GM21367 (cell line): Measurements from ENCODE around the gene PLCD3.
"Not testable (repeated sequence)": the region's sequence is repeated elsewhere in the genome, so short reads cannot be mapped to it uniquely, and the experiment has no call there.

ENCODE experiments used
- ATAC-seq: cut with Tn5 transposase; IDR thresholded peaks from one replicate; pipeline ENCODE4 v1.9.1; 2021; ENCODE audit not compliant: unreplicated experiment

PLCD3 gene

GRCh38 chr17:45135978-45136791, 3.9 kb upstream of the PLCD3 start:
- no peak for ATAC-seq

GRCh38 chr17:45135192-45135977, 3.1 kb upstream of the PLCD3 start, which contains the start of gene ACBD4:
Gene ACBD4, plus strand, starts transcription at chr17:45135687. Its CDS starts 458 bp downstream, at chr17:45136145.
- ATAC-seq = peak; percentile 53

- ATAC-seq = no peak
These were observed 503 bp upstream of the PLCD3 start for GRCh38 chr17:45132572-45133463.

GRCh38 chr17:45131616-45132319, 547 bp downstream of the PLCD3 start:
- no peak for ATAC-seq

GRCh38 chr17:45130681-45131615, 1.4 kb downstream of the PLCD3 start:
- no peak for ATAC-seq

- ATAC-seq = no peak
These were observed 2.2 kb downstream of the PLCD3 start for GRCh38 chr17:45129940-45130680.

- ATAC-seq = no peak
These were observed 2.8 kb downstream of the PLCD3 start for GRCh38 chr17:45129426-45129939.

GRCh38 chr17:45128989-45129388, 3.3 kb downstream of the PLCD3 start:
- no peak for ATAC-seq

GRCh38 chr17:45128331-45128730, 4.0 kb downstream of the PLCD3 start:
- ATAC-seq = no peak

- no peak for ATAC-seq
These were observed 4.6 kb downstream of the PLCD3 start for GRCh38 chr17:45127548-45128300.

- ATAC-seq = no peak
These were observed 5.1 kb downstream of the PLCD3 start for GRCh38 chr17:45127207-45127547.

GRCh38 chr17:45125509-45125908, 6.8 kb downstream of the PLCD3 start:
- ATAC-seq = no peak

- ATAC-seq = not testable (repeated sequence)
These were observed 7.6 kb downstream of the PLCD3 start for GRCh38 chr17:45124797-45125122.

GRCh38 chr17:45123930-45124796, 8.2 kb downstream of the PLCD3 start:
- no peak for ATAC-seq

GRCh38 chr17:45123076-45123770, 9.1 kb downstream of the PLCD3 start:
- no peak for ATAC-seq

GRCh38 chr17:45121055-45121454, 11.3 kb downstream of the PLCD3 start:
- no peak for ATAC-seq
